ENCODE data around the gene CRAMP1. TPM values are rescaled to one million over a fixed set of nuclear protein-coding genes. Genes with fewer than 3 reads are reported as not detected.

CRAMP1 gene
- polyA plus RNA-seq, 1 donor = 22.0 TPM

DNA sequence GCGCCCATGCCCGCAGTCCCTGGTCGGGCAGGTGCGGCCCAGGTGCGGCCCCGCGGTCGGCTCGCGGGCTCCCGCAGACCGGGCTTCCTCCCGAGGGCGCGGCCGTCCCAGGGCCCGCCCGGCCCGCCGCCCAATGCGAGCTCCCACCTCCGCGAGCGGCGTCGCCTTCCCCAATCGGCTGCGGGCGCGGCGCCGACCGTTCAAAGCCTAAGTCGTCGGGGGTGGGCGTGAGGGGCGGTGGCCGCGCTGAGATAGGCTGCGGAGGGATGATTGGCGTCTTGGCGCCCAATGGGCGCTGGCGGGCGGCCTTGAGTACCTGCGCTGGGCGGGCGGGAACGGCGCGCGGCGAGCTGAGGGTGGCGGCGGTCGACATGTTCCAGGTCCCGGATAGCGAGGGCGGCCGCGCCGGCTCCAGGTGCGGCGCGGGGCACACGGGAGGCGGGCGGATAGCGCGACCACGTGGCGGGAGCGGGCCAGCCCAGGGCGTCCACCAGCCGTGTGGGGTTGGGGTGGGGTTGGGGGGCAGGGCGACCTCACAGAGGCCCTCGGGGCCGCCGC is 65.9 kb downstream of the CRAMP1 start, which contains the start of gene JPT2:
Gene JPT2 (plus strand): TSS at position 338 of the 558 bp plus-strand sequence. CDS start 34 bp downstream, at position 372.
- DNase-seq = peak; percentile 98 to 99
- Histone ChIP-seq H3K27me3 (ENCODE audit: control insufficient read depth, insufficient read depth, low read length) (no peaks in the 10 kb centered on the region), H3K36me3 (ENCODE audit: control insufficient read depth, insufficient read depth, low read length) (peaks cover 36% of the 10 kb centered on the region), H3K9me3 (ENCODE audit: control insufficient read depth, low read depth, low read length) (no peaks in the 10 kb centered on the region), H3K4me3 (ENCODE audit: low read length) (peak within 1 kb of the TSS; percentile 81), H3K27ac (ENCODE audit: low read length) (peak within 1 kb of the TSS; percentile 67), H3K4me1 (ENCODE audit: control insufficient read depth, insufficient read depth, low read length) (peaks cover 5% of the 10 kb centered on the region)
- no CpG with 5 or more reads among the region's 79 CpGs for WGBS (ENCODE audit: insufficient coverage, low lambda C conversion rate)

DNA sequence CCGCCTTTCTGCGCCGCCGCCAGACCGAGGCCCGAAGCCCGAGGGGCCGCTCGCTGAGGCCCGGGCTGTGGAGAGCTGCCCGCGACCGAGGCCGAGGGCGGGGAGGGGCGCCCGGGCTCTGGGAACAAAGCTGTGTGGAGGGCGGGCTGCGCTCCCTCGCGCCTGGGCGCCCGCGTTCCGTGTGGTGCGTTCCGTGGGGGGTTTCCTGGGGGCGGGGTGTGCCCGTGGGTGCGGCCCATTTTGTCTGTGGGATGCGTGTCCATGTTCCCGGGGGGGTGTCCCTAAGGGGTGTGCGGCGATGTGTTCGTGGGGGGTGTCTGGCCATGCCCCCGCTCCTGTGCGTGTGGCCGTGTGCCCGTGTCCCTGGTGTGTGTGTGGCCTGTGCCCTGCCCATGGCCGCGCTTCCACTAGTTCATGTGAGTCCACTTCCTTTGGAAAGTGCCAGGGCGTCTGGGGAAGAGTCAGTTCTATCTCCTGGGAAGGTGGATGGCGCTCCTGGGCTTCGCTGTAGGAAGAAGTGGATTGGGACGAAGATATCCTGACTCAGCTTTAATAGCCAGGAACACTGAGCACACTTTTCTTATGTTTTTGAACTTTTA is 66.4 kb downstream of the CRAMP1 start:
- no peaks in the 10 kb centered on the region for H3K9me3 ChIP-seq (ENCODE audit: control insufficient read depth, low read depth, low read length)
- 0% methylated on average over 1 of the region's 45 CpGs for WGBS (ENCODE audit: insufficient coverage, low lambda C conversion rate)
- peaks cover 5% of the 10 kb centered on the region for H3K4me1 ChIP-seq (ENCODE audit: control insufficient read depth, insufficient read depth, low read length)
- H3K36me3 ChIP-seq (ENCODE audit: control insufficient read depth, insufficient read depth, low read length) = peaks cover 35% of the 10 kb centered on the region
- H3K27ac ChIP-seq (ENCODE audit: low read length) = peak overlapping the region; percentile 67
- H3K27me3 ChIP-seq (ENCODE audit: control insufficient read depth, insufficient read depth, low read length) = no peaks in the 10 kb centered on the region
- peak; percentile 27 to 62 for DNase-seq
- H3K4me3 ChIP-seq (ENCODE audit: low read length) = peak overlapping the region; percentile 81

DNA sequence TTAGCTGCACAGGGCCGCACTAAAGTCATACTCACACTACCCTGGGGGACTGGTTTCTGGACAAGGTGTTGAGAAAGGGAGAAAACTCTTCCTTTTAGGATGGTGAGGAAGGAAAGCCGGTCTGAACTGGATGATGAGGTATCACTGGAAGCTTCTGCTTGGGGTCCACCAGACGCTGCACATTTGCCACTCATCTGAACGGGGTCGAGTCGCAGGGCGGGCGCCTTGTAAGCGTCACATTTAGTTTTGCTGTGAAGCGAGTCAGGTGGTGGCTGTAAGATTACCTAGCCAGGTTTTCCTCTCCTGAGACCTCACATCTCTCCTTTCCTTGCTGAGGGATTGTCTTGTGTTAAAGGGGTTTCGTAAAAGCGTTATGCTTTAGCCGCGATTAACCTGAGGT is 68.2 kb downstream of the CRAMP1 start:
- Histone ChIP-seq H3K27ac (ENCODE audit: low read length) (no peak overlapping the region), H3K4me3 (ENCODE audit: low read length) (no peak overlapping the region), H3K27me3 (ENCODE audit: control insufficient read depth, insufficient read depth, low read length) (no peaks in the 10 kb centered on the region), H3K9me3 (ENCODE audit: control insufficient read depth, low read depth, low read length) (no peaks in the 10 kb centered on the region), H3K4me1 (ENCODE audit: control insufficient read depth, insufficient read depth, low read length) (peaks cover 5% of the 10 kb centered on the region), H3K36me3 (ENCODE audit: control insufficient read depth, insufficient read depth, low read length) (peaks cover 29% of the 10 kb centered on the region)
- DNase-seq = no peak
- 90% methylated on average over 4 of the region's 14 CpGs for WGBS (ENCODE audit: insufficient coverage, low lambda C conversion rate)

DNA sequence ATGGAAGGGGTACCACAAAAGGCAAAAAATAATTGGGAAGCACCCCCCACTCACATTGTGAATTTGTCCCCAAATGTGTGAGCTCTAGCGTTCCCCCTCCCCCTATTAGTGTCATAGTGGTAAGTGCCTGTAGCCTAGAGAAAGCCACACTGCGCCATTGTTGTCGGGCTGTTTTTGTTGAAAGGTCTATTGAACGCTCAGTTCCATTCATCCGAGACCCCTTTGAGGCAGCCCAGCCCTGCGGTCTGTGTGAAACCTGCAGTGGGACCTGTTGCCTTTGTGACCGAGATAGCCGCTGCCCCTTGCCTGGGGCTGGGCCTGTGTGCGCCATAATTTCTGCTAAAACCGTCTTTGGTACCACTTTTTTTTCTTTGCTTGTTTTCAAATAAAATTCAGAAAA is 68.9 kb downstream of the CRAMP1 start:
- Histone ChIP-seq H3K4me1 (ENCODE audit: control insufficient read depth, insufficient read depth, low read length) (peaks cover 5% of the 10 kb centered on the region), H3K27me3 (ENCODE audit: control insufficient read depth, insufficient read depth, low read length) (no peaks in the 10 kb centered on the region), H3K36me3 (ENCODE audit: control insufficient read depth, insufficient read depth, low read length) (peaks cover 27% of the 10 kb centered on the region), H3K4me3 (ENCODE audit: low read length) (no peak overlapping the region), H3K9me3 (ENCODE audit: control insufficient read depth, low read depth, low read length) (no peaks in the 10 kb centered on the region), H3K27ac (ENCODE audit: low read length) (no peak overlapping the region)
- WGBS (ENCODE audit: insufficient coverage, low lambda C conversion rate) = 100% methylated on average over 1 of the region's 10 CpGs
- DNase-seq = no peak

DNA sequence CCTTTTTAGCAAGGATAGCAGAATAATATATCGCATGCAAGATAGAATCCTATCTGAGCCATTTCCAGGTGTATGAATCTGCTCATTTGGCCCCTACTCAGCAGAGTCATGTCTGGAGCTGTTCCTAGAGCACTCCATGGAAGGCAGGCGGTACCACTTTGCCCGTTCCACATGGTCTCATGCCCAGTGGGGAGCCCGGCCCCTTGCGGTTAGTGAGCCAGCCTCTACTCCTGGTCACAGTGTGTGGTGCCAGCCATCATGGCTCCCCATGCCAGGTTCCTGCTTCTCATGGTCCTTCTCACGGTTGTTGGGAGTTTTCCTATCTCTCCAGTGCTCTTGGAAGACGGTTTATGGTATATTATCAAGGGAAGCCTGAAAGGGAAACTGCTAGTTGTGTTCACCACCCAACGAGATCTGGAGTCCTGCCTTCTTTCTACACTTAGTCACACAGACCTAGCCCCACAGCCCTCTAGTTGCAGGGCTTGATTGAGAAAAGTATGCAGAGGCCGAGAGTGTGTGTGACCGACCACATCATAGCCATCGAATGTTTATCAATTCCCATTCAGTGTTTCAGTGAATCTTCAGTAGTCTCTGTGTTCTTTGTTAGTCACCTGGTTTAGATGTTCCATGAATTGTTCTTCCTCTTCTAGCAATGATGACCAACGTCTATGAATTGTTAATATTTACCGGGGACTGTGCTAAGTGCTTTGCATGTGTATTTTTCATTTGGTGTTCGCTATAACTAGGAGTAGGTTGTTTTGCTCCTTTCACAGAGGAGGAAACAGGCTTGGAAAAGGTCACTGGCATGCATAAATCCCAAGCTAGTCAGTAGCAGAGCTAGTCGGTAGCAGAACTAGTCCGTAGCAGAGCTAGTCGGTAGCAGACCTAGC is 75.5 kb downstream of the CRAMP1 start:
- H3K27ac ChIP-seq (ENCODE audit: low read length) = no peak overlapping the region
- 60% methylated on average over 2 of the region's 17 CpGs for WGBS (ENCODE audit: insufficient coverage, low lambda C conversion rate)

DNA sequence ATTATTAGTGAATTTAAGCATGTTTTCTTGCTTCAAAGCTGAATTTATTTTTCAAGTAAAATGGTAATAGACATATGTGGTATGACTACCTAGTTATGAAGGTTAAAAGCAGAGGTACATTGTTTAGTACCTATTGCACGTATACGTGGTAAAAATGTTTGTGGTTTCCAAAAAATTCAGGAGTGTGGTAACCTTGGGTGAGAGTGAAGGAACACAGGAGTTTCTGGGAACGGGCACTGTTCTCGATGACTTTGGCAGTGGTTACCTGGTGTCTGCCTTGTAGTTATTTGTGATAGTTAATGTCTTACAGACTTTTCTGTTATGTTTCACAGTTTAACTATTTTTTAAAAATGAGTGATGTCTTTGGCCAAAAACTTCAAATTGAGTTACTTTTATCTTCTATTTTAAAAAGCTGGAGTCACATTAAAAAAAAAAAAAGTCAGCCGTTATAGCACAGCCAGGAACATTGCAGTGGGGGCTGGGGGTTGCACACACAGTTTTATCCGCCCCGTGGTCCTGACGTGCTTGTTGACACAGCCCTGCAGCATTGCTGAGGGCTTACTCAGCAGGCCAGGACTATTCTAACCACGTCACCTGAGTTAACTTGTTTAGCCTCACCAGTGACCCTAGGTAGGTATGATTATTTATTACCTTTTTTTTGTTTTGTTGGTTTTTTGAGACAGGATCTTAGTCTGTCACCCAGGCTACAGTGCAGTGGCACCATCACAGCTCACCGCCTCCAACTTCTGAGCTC is 76.8 kb downstream of the CRAMP1 start:
- 68% methylated on average over 3 of the region's 10 CpGs for WGBS (ENCODE audit: insufficient coverage, low lambda C conversion rate)
- H3K27me3 ChIP-seq (ENCODE audit: control insufficient read depth, insufficient read depth, low read length) = no peaks in the 10 kb centered on the region
- peak; percentile 56 to 61 for DNase-seq
- H3K4me3 ChIP-seq (ENCODE audit: low read length) = no peak overlapping the region
- H3K9me3 ChIP-seq (ENCODE audit: control insufficient read depth, low read depth, low read length) = no peaks in the 10 kb centered on the region
- peaks cover 8% of the 10 kb centered on the region for H3K4me1 ChIP-seq (ENCODE audit: control insufficient read depth, insufficient read depth, low read length)
- peaks cover 67% of the 10 kb centered on the region for H3K36me3 ChIP-seq (ENCODE audit: control insufficient read depth, insufficient read depth, low read length)
- H3K27ac ChIP-seq (ENCODE audit: low read length) = peak overlapping the region; percentile 52

More for the DNA sequence above, 75.5 kb downstream of the CRAMP1 start:
- Histone ChIP-seq H3K4me3 (ENCODE audit: low read length) (no peak overlapping the region), H3K4me1 (ENCODE audit: control insufficient read depth, insufficient read depth, low read length) (peaks cover 8% of the 10 kb centered on the region), H3K9me3 (ENCODE audit: control insufficient read depth, low read depth, low read length) (no peaks in the 10 kb centered on the region), H3K27me3 (ENCODE audit: control insufficient read depth, insufficient read depth, low read length) (no peaks in the 10 kb centered on the region), H3K36me3 (ENCODE audit: control insufficient read depth, insufficient read depth, low read length) (peaks cover 62% of the 10 kb centered on the region)
- no peak for DNase-seq

DNA sequence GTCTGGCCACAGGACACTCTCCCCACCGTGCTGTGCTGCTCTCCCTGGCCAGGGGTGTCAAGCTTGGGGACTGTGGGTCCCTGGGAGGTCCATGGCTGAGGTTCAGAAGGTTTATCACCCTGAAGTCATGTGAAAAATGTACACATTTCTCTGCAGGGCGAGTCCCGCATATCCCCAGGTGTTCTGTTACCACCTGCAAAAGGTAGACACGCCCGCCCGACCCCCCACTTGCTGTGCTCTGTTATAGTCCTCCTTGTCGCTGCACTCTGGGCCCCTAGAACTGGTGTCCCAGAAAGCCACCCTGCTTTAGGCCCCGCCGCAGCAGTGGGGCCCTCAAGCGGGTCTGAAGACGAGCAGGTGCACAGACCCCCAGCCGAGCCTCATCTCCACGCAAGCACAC is 77.7 kb downstream of the CRAMP1 start:
- H3K4me1 ChIP-seq (ENCODE audit: control insufficient read depth, insufficient read depth, low read length) = peaks cover 8% of the 10 kb centered on the region
- no peak overlapping the region for H3K4me3 ChIP-seq (ENCODE audit: low read length)
- peaks cover 68% of the 10 kb centered on the region for H3K36me3 ChIP-seq (ENCODE audit: control insufficient read depth, insufficient read depth, low read length)
- H3K9me3 ChIP-seq (ENCODE audit: control insufficient read depth, low read depth, low read length) = no peaks in the 10 kb centered on the region
- H3K27ac ChIP-seq (ENCODE audit: low read length) = peak overlapping the region; percentile 52
- H3K27me3 ChIP-seq (ENCODE audit: control insufficient read depth, insufficient read depth, low read length) = no peaks in the 10 kb centered on the region
- WGBS (ENCODE audit: insufficient coverage, low lambda C conversion rate) = 30% methylated on average over 2 of the region's 13 CpGs
- peak; percentile 26 for DNase-seq

DNA sequence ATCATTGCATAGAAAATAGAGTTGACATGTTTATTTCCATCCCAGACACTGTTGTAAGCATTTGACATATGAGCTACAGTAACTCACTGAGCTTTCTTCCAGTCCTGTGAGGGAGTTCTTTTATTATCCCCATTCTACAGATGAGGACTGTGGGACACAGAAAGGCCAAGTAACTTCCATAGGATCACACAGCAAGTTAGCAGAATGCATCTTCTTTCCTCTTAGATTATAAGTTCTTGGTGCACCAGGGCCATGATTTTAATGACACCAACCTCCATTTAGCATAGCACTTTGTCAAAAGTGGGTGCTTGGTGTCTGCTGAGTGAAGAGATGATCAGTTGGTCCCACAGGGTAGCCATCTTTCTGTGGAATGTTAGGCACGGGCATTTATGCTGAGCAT is 78.7 kb downstream of the CRAMP1 start:
- H3K36me3 ChIP-seq (ENCODE audit: control insufficient read depth, insufficient read depth, low read length) = peaks cover 65% of the 10 kb centered on the region
- H3K27ac ChIP-seq (ENCODE audit: low read length) = no peak overlapping the region
- H3K27me3 ChIP-seq (ENCODE audit: control insufficient read depth, insufficient read depth, low read length) = no peaks in the 10 kb centered on the region
- H3K4me3 ChIP-seq (ENCODE audit: low read length) = no peak overlapping the region
- no peak for DNase-seq
- WGBS (ENCODE audit: insufficient coverage, low lambda C conversion rate) = no CpG with 5 or more reads among the region's 1 CpG
- no peaks in the 10 kb centered on the region for H3K9me3 ChIP-seq (ENCODE audit: control insufficient read depth, low read depth, low read length)
- H3K4me1 ChIP-seq (ENCODE audit: control insufficient read depth, insufficient read depth, low read length) = peaks cover 8% of the 10 kb centered on the region

DNA sequence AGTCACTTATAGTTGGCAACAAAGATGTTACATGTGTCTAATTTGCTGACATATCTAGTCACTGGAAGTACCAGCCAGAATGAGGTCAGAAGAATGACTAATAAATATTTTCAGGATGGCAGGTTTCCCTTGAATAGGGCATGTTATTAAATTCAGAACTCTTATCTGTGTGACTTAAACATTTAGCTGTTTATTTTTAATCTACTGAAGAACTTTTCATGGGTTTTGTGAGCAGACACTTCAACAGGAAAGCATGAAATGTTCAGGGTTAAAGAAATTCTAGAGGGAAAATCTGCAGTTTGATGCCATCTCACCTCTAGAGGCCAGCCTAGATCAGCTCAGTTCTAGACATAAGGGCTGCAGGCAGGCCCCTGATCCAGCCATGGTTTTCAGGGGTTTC is 79.1 kb downstream of the CRAMP1 start:
- peaks cover 8% of the 10 kb centered on the region for H3K4me1 ChIP-seq (ENCODE audit: control insufficient read depth, insufficient read depth, low read length)
- no peak for DNase-seq
- no peaks in the 10 kb centered on the region for H3K9me3 ChIP-seq (ENCODE audit: control insufficient read depth, low read depth, low read length)
- no peaks in the 10 kb centered on the region for H3K27me3 ChIP-seq (ENCODE audit: control insufficient read depth, insufficient read depth, low read length)
- peaks cover 66% of the 10 kb centered on the region for H3K36me3 ChIP-seq (ENCODE audit: control insufficient read depth, insufficient read depth, low read length)
- H3K27ac ChIP-seq (ENCODE audit: low read length) = no peak overlapping the region
- H3K4me3 ChIP-seq (ENCODE audit: low read length) = no peak overlapping the region

DNA sequence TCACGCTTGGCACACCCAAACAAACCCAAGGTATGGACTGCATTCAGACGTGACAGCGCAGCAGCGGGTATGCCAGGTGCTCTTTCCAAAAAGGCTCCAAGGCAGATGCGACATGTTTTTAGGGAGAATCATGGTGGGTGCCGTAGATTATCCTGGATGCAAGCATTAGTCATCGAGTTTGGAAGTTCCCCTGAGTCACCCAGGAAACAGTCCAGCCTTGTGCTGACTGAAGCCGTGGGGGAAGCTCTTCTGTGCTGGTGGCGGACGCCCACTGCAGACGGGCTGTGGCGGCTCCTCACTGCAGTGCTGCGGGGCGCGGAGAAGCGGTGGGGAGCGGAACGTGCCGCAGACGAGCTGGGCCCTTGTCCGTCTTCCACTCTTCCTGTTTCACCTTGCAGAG is 79.8 kb downstream of the CRAMP1 start:
- H3K27me3 ChIP-seq (ENCODE audit: control insufficient read depth, insufficient read depth, low read length) = no peaks in the 10 kb centered on the region
- peaks cover 8% of the 10 kb centered on the region for H3K4me1 ChIP-seq (ENCODE audit: control insufficient read depth, insufficient read depth, low read length)
- no peak overlapping the region for H3K27ac ChIP-seq (ENCODE audit: low read length)
- H3K36me3 ChIP-seq (ENCODE audit: control insufficient read depth, insufficient read depth, low read length) = peaks cover 66% of the 10 kb centered on the region
- no peak overlapping the region for H3K4me3 ChIP-seq (ENCODE audit: low read length)
- no peaks in the 10 kb centered on the region for H3K9me3 ChIP-seq (ENCODE audit: control insufficient read depth, low read depth, low read length)
- no CpG with 5 or more reads among the region's 21 CpGs for WGBS (ENCODE audit: insufficient coverage, low lambda C conversion rate)
- no peak for DNase-seq

All from large intestine (tissue), 3 donors.